Muscle of leg (tissue), 11 donors: ENCODE measurements around the gene RAD54L2. TPM values are rescaled to one million over a fixed set of nuclear protein-coding genes. Genes with fewer than 3 reads are reported as not detected.
"Not testable (repeated sequence)": the region's sequence is repeated elsewhere in the genome, so short reads cannot be mapped to it uniquely, and the experiment has no call there.

Source experiments
- DNase-seq: peaks from one replicate; pipeline ENCODE4 v3.0.0; 2013
- H3K27ac ChIP-seq: one replicate; pipeline ENCODE4 v1.5.1; 2013; ENCODE audit warnings: mild to moderate bottlenecking, low read length, control low read depth
- H3K27me3 ChIP-seq: one replicate; pipeline ENCODE4 v1.6.1; 2013; ENCODE audit warnings: low read length; ENCODE audit not compliant: control insufficient read depth, insufficient read depth
- H3K36me3 ChIP-seq: one replicate; pipeline ENCODE4 v1.6.1; 2013; ENCODE audit warnings: low read length; ENCODE audit not compliant: control insufficient read depth, insufficient read depth
- H3K4me1 ChIP-seq: one replicate; pipeline ENCODE4 v1.6.1; 2013; ENCODE audit warnings: low read length; ENCODE audit not compliant: control insufficient read depth, insufficient read depth
- H3K4me3 ChIP-seq: one replicate; pipeline ENCODE4 v1.5.1; 2013; ENCODE audit warnings: low read length, control low read depth
- H3K9me3 ChIP-seq: replicated peaks from 2 replicates; pipeline ENCODE4 v1.6.1; 2013; ENCODE audit warnings: low read depth, low read length; ENCODE audit not compliant: control insufficient read depth
- whole genome bisulfite sequencing: methylation state at CpG from one replicate; pipeline ENCODE4 v1.1.5; 2013; ENCODE audit warnings: missing lambda C conversion rate; ENCODE audit not compliant: insufficient coverage; 5-methylcytosine and 5-hydroxymethylcytosine counted together
- polyA plus RNA-seq, 8 donors: library from polyadenylated mRNA; unstranded; fragments of 120-200 nt; gene quantifications; one replicate each; pipeline versions ENCODE4 v1.2.1 to v1.2.3, GENCODE V29; 2013; ENCODE audit warnings: inconsistent platforms in 1 of 8, low replicate concordance in 1 of 8; ENCODE audit not compliant: insufficient read length in 8 of 8, insufficient read depth in 1 of 8
- total RNA-seq: library from RNA; stranded (reverse); fragments of 120-200 nt; gene quantifications from one replicate; pipeline ENCODE4 v1.2.4, GENCODE V29; 2013

The RAD54L2 gene
- total and polyA plus RNA-seq, 9 donors, result 6.6 to 11.5 (median 8.6) TPM

DNA sequence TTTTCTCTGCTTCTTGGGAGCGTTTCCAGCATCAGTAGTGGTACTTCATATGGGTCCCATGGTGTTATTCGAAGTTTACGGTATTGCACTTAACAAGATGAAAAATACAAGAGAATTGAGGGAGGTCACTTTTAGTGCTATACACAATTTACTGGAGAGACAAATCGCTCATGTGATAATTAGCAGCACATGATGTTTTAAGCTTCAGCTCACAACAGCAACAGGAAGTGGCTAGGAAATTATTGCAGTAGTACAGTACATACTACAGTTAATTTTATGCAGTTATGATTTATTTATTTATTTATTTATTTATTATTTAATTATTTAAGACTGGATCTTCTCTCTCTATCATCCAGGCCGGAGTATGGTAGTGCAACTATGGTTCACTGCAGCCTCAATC lies 24.3 kb upstream of the RAD54L2 start:
- no peaks in the 10 kb centered on the region for H3K36me3 ChIP-seq
- H3K4me1 ChIP-seq, result no peaks in the 10 kb centered on the region
- H3K4me3 ChIP-seq, result no peak overlapping the region
- no peak for DNase-seq
- H3K27ac ChIP-seq, result no peak overlapping the region
- no peaks in the 10 kb centered on the region for H3K27me3 ChIP-seq
- WGBS, result no CpG with 5 or more reads among the region's 5 CpGs
- no peaks in the 10 kb centered on the region for H3K9me3 ChIP-seq

DNA sequence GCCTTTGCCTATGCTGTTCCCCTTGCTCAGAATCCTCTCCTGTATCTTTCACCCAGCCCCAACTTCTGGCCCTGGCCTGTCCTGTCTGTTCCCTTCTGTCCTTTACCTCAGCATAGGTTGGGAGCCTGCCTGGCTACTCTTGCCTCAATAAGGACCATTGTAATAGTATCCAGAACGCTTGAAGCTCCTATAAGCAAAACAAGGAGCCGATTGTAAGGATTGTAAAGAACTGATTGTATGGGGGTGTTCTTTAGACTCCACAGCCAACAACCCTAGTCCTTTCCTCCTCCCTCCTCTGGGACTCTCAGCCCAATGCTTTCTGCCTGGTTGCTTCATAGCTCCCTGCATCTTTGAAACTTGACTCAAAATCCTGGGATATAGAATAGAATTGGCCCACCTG lies 18.7 kb upstream of the RAD54L2 start:
- no peaks in the 10 kb centered on the region for H3K4me1 ChIP-seq
- WGBS, result no CpG with 5 or more reads among the region's 2 CpGs

DNA sequence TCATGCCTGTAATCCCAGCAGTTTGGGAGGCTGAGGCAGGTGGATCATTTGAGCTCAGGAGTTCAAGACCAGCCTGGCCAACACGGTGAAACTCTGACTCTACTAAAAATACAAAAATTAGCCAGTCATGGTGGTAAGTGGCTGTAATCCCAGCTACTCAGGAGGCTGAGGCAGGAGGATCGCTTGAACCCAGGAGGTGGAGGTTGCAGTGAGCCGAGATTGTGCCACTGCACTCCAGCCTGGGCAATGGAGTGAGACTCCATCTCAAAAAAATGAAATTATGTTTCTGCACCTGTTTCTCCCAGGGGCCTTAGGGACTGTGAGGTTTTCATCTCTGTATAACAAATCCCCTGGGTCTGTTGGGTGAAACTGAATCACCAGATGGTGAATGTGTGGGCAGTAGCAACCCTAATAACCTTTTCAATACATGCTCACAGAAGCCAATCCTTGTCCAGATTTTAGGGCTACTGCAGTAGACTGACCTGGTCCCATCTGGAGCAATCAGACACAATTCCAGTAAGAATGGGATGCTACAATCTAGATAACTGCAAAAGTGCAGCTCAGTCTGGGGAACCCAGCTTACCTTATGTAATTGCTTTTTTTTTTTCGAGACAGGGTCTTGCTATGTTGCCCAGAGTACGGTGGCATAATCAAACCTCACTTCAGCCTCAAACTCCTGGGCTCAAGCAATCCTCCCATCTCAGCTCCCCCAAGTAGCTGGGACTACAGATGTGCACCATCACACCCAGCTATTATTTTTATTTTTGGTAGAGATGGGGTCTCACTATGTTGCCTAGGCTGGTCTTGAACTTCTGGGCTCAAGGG lies 17.4 kb upstream of the RAD54L2 start:
- H3K27me3 ChIP-seq, H3K4me1 ChIP-seq, H3K36me3 ChIP-seq, H3K9me3 ChIP-seq, H3K4me3 ChIP-seq, H3K27ac ChIP-seq, DNase-seq: not testable (repeated sequence)
- WGBS, result 90% methylated on average over 4 of the region's 5 CpGs

More for the DNA sequence above, 18.7 kb upstream of the RAD54L2 start:
- no peaks in the 10 kb centered on the region for H3K9me3 ChIP-seq
- no peak overlapping the region for H3K4me3 ChIP-seq
- no peak overlapping the region for H3K27ac ChIP-seq
- no peaks in the 10 kb centered on the region for H3K27me3 ChIP-seq
- DNase-seq, result no peak
- no peaks in the 10 kb centered on the region for H3K36me3 ChIP-seq

DNA sequence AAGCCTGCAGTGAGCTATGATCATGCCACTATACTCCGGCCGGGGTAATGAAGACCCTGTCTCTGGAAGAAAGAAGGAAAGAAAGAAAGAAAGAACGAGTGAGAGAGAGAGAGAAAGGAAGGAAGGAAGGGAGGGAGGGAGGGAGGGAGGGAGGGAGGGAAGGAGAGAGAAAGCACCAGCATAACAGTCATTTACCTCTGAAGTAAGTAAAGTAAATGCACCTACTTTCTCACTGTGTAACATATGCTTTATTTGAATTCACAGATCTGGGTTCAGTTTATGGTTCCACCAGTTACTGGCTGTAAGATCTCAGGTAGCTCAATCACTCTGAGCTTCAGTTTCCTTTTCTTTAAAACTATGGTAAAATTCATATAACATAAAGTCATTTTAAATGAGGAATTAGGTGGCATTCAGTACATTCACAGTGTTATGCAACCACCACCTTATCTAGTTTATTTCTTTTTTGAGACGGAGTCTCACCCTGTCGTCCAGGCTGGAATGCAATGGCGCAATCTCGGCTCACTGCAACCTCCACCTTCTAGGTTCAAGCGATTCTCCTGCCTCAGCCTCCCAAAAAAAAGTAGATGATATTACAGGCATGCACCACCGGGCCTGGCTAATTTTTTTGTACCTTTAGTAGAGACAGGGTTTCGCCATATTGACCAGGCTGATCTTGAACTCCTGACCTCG lies 16.1 kb upstream of the RAD54L2 start:
- H3K4me3 ChIP-seq, result no peak overlapping the region
- H3K9me3 ChIP-seq, result no peaks in the 10 kb centered on the region
- no peaks in the 10 kb centered on the region for H3K36me3 ChIP-seq
- no peaks in the 10 kb centered on the region for H3K4me1 ChIP-seq
- no peak overlapping the region for H3K27ac ChIP-seq
- H3K27me3 ChIP-seq, result no peaks in the 10 kb centered on the region
- 85% methylated on average over 5 of the region's 11 CpGs for WGBS
- DNase-seq, result no peak

DNA sequence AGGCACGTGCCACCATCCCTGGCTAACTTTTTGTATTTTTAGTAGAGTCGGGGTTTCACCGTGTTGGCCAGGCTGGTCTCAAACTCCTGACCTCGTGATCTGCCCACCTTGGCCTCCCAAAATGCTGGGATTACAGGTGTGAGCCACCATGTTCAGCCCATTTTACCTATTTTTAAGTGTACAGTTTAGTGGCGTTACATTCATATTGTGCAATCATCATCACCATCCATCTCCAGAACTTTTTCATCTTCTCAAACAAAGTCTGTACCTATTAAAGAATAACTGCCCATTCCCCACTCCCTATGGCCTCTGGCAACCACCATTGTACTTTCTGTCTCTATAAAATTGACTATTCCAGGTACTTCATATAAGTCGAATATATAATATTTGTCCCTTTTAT lies 13.6 kb upstream of the RAD54L2 start:
- H3K36me3 ChIP-seq, H3K4me1 ChIP-seq, H3K27ac ChIP-seq, DNase-seq, H3K9me3 ChIP-seq, H3K4me3 ChIP-seq, H3K27me3 ChIP-seq: not testable (repeated sequence)
- WGBS, result 100% methylated on average over 1 of the region's 6 CpGs

DNA sequence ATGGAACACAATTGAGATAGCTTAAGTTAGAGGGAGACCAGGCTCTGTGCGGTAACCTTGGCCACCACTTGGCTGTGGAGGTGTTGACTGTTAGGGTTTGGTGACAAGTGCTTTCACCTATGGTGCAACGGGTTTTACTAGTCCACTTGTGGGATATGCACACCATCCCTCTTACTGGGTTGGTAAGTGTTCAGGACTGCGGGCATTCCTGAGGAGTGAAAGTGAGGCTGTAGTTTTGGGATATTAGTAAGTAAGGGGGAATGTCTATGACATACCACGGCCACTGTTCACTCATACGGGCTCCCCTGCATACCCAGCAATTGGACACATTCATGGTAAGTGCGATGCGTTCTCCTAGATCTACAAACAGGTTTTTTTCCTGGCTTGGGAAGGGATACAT lies 8.0 kb upstream of the RAD54L2 start:
- Histone ChIP-seq H3K9me3 (no peaks in the 10 kb centered on the region), H3K36me3 (no peaks in the 10 kb centered on the region), H3K4me1 (no peaks in the 10 kb centered on the region), H3K27ac (no peak overlapping the region), H3K27me3 (no peaks in the 10 kb centered on the region), H3K4me3 (no peak overlapping the region)
- 90% methylated on average over 2 of the region's 7 CpGs for WGBS
- DNase-seq, result no peak

DNA sequence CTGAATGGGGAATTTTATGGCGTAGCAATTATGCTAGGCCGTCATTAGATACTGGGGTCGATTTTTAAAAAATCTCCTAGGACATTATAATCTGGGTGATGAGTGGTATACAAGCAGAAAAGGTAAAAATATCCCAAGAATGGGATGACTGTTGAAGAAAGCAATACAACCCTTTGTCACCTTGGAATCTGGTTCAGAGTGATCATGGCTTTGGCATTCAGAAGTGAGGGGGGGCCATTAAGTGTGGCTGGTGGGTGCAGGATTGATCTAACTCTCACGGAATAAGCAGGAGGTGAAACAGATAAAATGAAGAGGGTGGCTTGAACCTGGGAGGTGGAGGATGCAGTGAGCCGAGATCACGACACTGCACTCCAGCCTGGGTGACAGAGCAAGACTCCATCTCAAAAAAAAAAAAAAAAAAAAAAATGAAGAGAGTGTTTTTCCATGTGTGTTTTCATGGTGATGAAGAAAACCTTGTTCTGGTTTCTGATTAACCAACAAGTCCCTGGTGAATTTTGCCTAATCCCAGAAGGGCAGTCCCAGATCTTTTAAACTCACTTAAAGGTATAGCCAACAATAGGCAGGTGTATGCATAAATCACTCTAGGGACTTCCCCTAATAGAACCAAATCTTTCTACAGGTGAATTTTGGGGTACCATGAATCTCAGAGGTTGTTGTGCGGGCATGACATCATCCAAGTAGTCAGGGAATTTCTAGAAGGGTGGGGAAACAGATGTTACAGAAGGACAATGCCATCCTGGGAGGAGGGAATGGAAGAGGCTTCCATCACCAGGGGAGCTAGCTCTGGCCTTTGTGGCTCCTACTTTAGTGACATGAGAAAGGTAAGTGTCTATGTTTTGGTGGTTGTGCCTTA lies 3.1 kb upstream of the RAD54L2 start:
- 80% methylated on average over 3 of the region's 7 CpGs for WGBS
- no peak overlapping the region for H3K4me3 ChIP-seq
- H3K36me3 ChIP-seq, result no peaks in the 10 kb centered on the region
- H3K27me3 ChIP-seq, result no peaks in the 10 kb centered on the region
- no peaks in the 10 kb centered on the region for H3K9me3 ChIP-seq
- peaks cover 11% of the 10 kb centered on the region for H3K4me1 ChIP-seq
- DNase-seq, result no peak
- no peak overlapping the region for H3K27ac ChIP-seq

DNA sequence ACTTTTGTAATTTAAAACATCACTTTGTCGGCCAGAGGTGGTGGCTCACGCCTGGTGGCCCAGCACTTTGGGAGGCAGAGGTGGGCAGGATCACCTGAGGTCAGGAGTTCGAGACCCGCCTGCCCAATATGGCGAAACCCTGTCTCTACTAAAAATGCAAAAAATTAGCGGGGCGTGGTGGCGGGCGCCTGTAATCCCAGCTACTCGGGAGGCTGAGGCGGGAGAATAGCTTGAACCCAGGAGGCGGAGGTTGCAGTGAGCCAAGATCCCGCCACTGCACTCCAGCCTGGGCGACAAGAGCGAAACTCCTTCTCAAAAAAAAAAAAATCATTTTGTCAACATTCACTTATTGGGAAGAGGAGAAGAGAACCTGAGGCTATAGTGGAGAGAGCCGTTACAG lies 888 bp upstream of the RAD54L2 start:
- not testable (repeated sequence) for DNase-seq, H3K27me3 ChIP-seq, H3K36me3 ChIP-seq, H3K9me3 ChIP-seq
- Histone ChIP-seq H3K4me1 (peaks cover 11% of the 10 kb centered on the region), H3K4me3 (peak overlapping the region; percentile 86), H3K27ac (peak overlapping the region; percentile 81)
- 88% methylated on average over 8 of the region's 16 CpGs for WGBS

DNA sequence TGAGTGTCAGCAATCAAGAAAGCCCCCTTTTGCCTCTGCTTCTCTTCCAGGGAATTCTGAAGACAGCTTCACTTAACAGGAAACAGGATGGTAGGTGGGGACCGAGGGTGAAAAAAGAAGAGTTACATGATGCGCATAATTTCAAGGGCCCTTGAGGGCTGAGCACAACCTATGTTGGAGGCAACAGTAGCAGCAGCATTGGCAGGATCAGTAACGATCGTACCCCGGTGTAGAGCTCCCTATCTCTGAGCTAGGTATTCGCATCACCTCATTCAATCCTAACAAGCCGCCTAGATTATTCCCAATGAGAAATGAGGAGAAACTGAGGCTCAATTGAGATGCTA lies 432 bp upstream of the RAD54L2 start:
- DNase-seq, result no peak
- peaks cover 3% of the 10 kb centered on the region for H3K36me3 ChIP-seq

More for the DNA sequence above, 432 bp upstream of the RAD54L2 start:
- H3K4me3 ChIP-seq, result peak overlapping the region; percentile 86
- no peaks in the 10 kb centered on the region for H3K9me3 ChIP-seq
- H3K4me1 ChIP-seq, result peaks cover 11% of the 10 kb centered on the region
- H3K27me3 ChIP-seq, result no peaks in the 10 kb centered on the region
- WGBS, result 0% methylated on average over 3 of the region's 7 CpGs
- peak overlapping the region; percentile 81 for H3K27ac ChIP-seq
